GM15510 (cell line): ENCODE measurements around the gene FBXL7.

Experiments
- POLR2A ChIP-seq: IDR thresholded peaks from 3 replicates; pipeline ENCODE4 v1.6.1; 2011; ENCODE audit warnings: borderline replicate concordance; ENCODE audit not compliant: insufficient read length; ENCODE audit errors: extremely low read depth

Gene FBXL7

GRCh38 chr5:15897656-15898055 is 397.7 kb downstream of the FBXL7 start:
- no peak for TF ChIP-seq POLR2A

GRCh38 chr5:15898641-15899040 is 398.7 kb downstream of the FBXL7 start:
- TF ChIP-seq POLR2A, result no peak

- TF ChIP-seq POLR2A, result no peak
Observed at GRCh38 chr5:15899481-15899880, 399.5 kb downstream of the FBXL7 start.

GRCh38 chr5:15901151-15901550 is 401.2 kb downstream of the FBXL7 start:
- TF ChIP-seq POLR2A, result no peak

- no peak for TF ChIP-seq POLR2A
Observed at GRCh38 chr5:15902066-15902465, 402.1 kb downstream of the FBXL7 start.

GRCh38 chr5:15904899-15905830 is 405.2 kb downstream of the FBXL7 start:
- no peak for TF ChIP-seq POLR2A

- TF ChIP-seq POLR2A, result no peak
Observed at GRCh38 chr5:15914638-15915037, 414.7 kb downstream of the FBXL7 start.

GRCh38 chr5:15926586-15926985 is 426.6 kb downstream of the FBXL7 start:
- TF ChIP-seq POLR2A, result no peak

GRCh38 chr5:15927710-15928380 is 427.9 kb downstream of the FBXL7 start:
- TF ChIP-seq POLR2A, result no peak

GRCh38 chr5:15929611-15930263 is 429.8 kb downstream of the FBXL7 start:
- no peak for TF ChIP-seq POLR2A

GRCh38 chr5:15932066-15932465 is 432.1 kb downstream of the FBXL7 start:
- TF ChIP-seq POLR2A, result no peak

- TF ChIP-seq POLR2A, result no peak
Observed at GRCh38 chr5:15933259-15934207, 433.6 kb downstream of the FBXL7 start.

GRCh38 chr5:15936505-15937245 is 436.7 kb downstream of the FBXL7 start:
- no peak for TF ChIP-seq POLR2A

GRCh38 chr5:15937708-15938107 is 437.7 kb downstream of the FBXL7 start:
- no peak for TF ChIP-seq POLR2A

- TF ChIP-seq POLR2A, result no peak
Observed at GRCh38 chr5:15938186-15938585, 438.2 kb downstream of the FBXL7 start.
